Vagina (tissue), 2 donors: ENCODE measurements around the gene PEPD. TPM values are rescaled to one million over a fixed set of nuclear protein-coding genes. Genes with fewer than 3 reads are reported as not detected.

ENCODE experiments used
- DNase-seq, 2 donors: peaks; one replicate each; pipeline ENCODE4 v3.0.0-alpha.2; 2017; ENCODE audit errors: extremely low spot score in 2 of 2
- H3K27ac ChIP-seq: fragments of 200-600 bp; sonication (generic); one replicate; pipeline ENCODE4 v1.5.1; 2019
- H3K27me3 ChIP-seq: fragments of 200-600 bp; sonication (generic); one replicate; pipeline ENCODE4 v1.5.1; 2019
- H3K36me3 ChIP-seq, 2 donors: fragments of 200-600 bp; sonication (generic); one replicate each; pipeline ENCODE4 v1.5.1; 2017 to 2019
- H3K4me1 ChIP-seq: fragments of 200-600 bp; sonication (generic); one replicate; pipeline ENCODE4 v1.5.1; 2019
- H3K4me3 ChIP-seq, 2 donors: fragments of 200-600 bp; sonication (generic); 1 replicate in 1 of 2; 2 replicates in 1 of 2; pipeline ENCODE4 v1.5.1; 2016 to 2019
- H3K9me3 ChIP-seq: fragments of 200-600 bp; sonication (generic); one replicate; pipeline ENCODE4 v1.5.1; 2019
- CTCF ChIP-seq, 3 experiments: fragments of 450-650 bp in 2 of 3; fragments of 200-600 bp in 1 of 3; sonication (generic) in 1 of 3; IDR thresholded peaks; one replicate each; pipeline ENCODE4 v1.5.1; 2017 to 2019; ENCODE audit warnings: antibody characterized with exemption in 3 of 3, mild to moderate bottlenecking in 2 of 3, moderate library complexity in 2 of 3
- POLR2A ChIP-seq, 2 donors: fragments of 450-650 bp; IDR thresholded peaks; one replicate each; pipeline ENCODE4 v1.6.1; 2017; ENCODE audit warnings: antibody characterized with exemption in 2 of 2, mild to moderate bottlenecking in 2 of 2, moderate library complexity in 2 of 2
- POLR2AphosphoS5 ChIP-seq, 2 donors: sonication (generic); formaldehyde crosslinking; IDR thresholded peaks; one replicate each; pipeline ENCODE4 v1.9.0; 2017; ENCODE audit warnings: antibody characterized with exemption in 2 of 2, mild to moderate bottlenecking in 2 of 2, low read depth in 1 of 2; ENCODE audit not compliant: insufficient read depth in 1 of 2
- intact Hi-C: fragments of 100-400 bp; cut with DNase I; formaldehyde crosslinking; loops from one replicate; pipeline ENCODE4 v1.15.1; 2023
- total RNA-seq: library from RNA; depleted of rRNA; stranded (reverse); fragments of >200 nt; gene quantifications from one replicate; pipeline ENCODE4 v1.2.3, GENCODE V29; 2016

The PEPD gene
- total RNA-seq, 1 donor from 2014 or later = 61.9 TPM

DNA sequence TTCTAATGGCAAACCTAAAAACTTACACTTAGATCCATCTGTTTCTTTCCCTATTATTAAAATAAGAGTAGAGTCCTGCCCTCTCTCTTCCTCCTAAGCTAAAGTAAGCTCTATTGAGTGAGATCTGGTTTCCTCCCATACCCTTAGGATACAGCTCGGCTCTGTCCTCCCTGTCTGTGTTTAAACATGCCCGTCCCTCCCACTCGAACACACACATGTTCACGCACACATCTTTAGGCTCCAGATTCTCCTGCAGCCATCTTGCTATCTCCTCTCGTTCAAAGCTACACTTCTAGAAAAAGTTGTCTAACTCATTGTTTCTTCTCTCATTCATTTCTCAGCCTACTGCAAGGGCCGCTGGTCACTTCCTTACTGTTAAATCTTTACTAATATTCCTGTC lies 163.2 kb downstream of the PEPD start:
- Histone ChIP-seq H3K9me3 (no peaks in the 10 kb centered on the region), H3K27ac (peak overlapping the region; percentile 23), H3K27me3 (no peaks in the 10 kb centered on the region), H3K4me1 (peaks cover 8% of the 10 kb centered on the region), H3K4me3 (no peak overlapping the region), H3K36me3 (no peaks in the 10 kb centered on the region)
- TF ChIP-seq CTCF (IDR thresholded peaks at IDR 0.05) = no peak
- TF ChIP-seq POLR2AphosphoS5 (IDR thresholded peaks at IDR 0.05; ENCODE audit: insufficient read depth in 1 of 2, low read depth in 1 of 2) = peak in 1 of 2 donors; percentile 47
- no peak for TF ChIP-seq POLR2A (IDR thresholded peaks at IDR 0.05)
- intact Hi-C loops = no loop called here
- DNase-seq = no peak

DNA sequence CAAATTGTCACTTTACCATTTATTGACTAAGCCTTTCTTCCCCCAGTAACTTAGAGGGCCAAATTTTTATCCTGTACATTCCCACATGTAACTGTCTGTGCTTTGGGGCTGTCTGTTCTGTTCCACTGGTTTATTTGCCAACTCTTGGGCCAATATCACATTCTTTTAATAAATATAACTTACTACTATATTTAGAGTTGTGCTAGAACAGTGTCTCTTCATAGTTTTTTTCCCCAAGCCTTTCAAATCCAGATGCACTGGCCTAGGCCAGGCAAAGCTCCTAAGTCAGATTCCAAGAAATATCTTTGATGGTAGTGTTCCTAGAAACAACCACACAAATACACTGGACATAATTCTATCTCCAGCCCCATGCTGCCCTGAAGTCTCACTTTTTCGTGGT lies 164.0 kb downstream of the PEPD start:
- Histone ChIP-seq H3K27me3 (no peaks in the 10 kb centered on the region), H3K4me3 (no peak overlapping the region), H3K36me3 (no peaks in the 10 kb centered on the region), H3K9me3 (no peaks in the 10 kb centered on the region), H3K27ac (no peak overlapping the region), H3K4me1 (peaks cover 8% of the 10 kb centered on the region)
- DNase-seq = no peak
- no peak for TF ChIP-seq POLR2A (IDR thresholded peaks at IDR 0.05)
- no peak for TF ChIP-seq CTCF (IDR thresholded peaks at IDR 0.05)
- no peak for TF ChIP-seq POLR2AphosphoS5 (IDR thresholded peaks at IDR 0.05; ENCODE audit: insufficient read depth in 1 of 2, low read depth in 1 of 2)
- intact Hi-C loops = no loop called here

DNA sequence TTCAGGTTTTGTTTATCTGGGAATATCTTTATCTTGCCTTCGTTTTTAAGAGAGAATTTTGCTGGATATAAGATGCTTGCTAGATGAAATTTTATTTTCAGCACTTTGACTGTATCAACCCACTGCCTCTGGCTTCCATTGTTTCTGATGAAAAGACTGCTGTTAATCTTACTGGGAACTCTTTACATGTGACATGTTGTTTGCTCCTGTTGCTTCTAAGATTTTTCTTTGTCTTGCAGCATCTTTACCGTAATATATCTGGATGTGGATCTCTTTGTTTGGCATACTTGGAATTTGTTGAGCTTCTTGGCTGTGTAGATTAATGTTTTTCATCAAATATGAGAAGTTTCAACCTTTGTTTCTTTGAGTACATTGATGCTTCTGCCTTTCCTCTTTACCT lies 166.1 kb downstream of the PEPD start:
- TF ChIP-seq POLR2A (IDR thresholded peaks at IDR 0.05) = no peak
- TF ChIP-seq CTCF (IDR thresholded peaks at IDR 0.05) = no peak
- no peak for TF ChIP-seq POLR2AphosphoS5 (IDR thresholded peaks at IDR 0.05; ENCODE audit: insufficient read depth in 1 of 2, low read depth in 1 of 2)
- no peak for DNase-seq
- Histone ChIP-seq H3K9me3 (no peaks in the 10 kb centered on the region), H3K4me1 (peaks cover 8% of the 10 kb centered on the region), H3K36me3 (no peaks in the 10 kb centered on the region), H3K27ac (no peak overlapping the region), H3K27me3 (no peaks in the 10 kb centered on the region), H3K4me3 (no peak overlapping the region)
- intact Hi-C loops = no loop called here

- Histone ChIP-seq H3K36me3 (no peaks in the 10 kb centered on the region), H3K9me3 (no peaks in the 10 kb centered on the region), H3K27ac (no peak overlapping the region), H3K27me3 (no peaks in the 10 kb centered on the region), H3K4me3 (no peak overlapping the region), H3K4me1 (no peaks in the 10 kb centered on the region)
- intact Hi-C loops = no loop called here
- no peak for DNase-seq
- no peak for TF ChIP-seq POLR2AphosphoS5 (IDR thresholded peaks at IDR 0.05; ENCODE audit: insufficient read depth in 1 of 2, low read depth in 1 of 2)
- TF ChIP-seq POLR2A (IDR thresholded peaks at IDR 0.05) = no peak
Measured at GRCh38 chr19:33350538-33351309, 170.9 kb downstream of the PEPD start.

DNA sequence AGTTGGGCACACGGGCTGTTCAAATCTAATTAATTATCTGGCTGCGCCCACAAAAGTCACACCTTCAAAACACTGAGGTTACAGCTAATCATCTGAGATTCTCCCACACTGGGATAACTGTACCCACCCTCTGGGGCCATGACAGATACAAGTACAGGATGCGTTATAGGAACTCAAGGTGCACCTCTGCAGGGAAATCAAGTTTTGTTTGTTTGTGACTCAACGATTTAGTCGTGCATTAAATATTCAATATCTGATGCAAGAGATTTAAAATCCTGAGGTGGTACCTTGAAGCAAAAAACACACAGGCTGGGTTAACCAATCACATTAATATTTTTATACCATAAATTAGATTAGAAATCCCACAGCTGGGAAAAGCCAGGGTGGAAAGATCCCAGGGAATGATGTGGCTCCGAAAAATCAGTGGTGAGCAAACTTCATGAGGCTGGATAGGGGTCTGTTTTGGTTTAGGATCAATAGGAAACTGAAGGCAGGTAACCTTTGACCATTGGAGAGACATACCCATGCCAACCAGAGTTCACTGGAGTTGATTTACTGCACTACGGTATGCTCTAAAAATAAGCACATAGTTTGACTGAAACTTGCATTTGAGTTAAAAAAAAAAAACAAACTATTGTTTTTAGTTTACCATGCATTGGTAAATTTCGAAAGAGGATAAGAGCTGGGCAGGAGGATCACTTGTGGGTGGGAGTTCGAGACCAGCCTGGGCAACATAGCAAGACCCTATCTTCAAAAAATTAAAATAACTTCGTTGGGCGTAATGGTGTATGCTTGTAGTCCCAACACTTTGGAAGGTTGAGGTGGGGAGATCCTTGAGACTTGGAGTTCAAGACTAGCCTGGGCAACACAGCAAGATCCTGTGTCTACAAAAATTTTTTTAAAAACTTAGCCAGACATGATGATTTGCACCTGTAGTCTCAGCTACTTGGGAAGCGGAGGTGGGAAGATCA lies 172.0 kb downstream of the PEPD start:
- H3K4me3 ChIP-seq = no peak overlapping the region
- DNase-seq = no peak
- no peaks in the 10 kb centered on the region for H3K36me3 ChIP-seq
- H3K27ac ChIP-seq = no peak overlapping the region
- H3K9me3 ChIP-seq = no peaks in the 10 kb centered on the region
- intact Hi-C loops = no loop called here
- no peaks in the 10 kb centered on the region for H3K27me3 ChIP-seq
- TF ChIP-seq POLR2A (IDR thresholded peaks at IDR 0.05) (no peak), CTCF (IDR thresholded peaks at IDR 0.05) (no peak), POLR2AphosphoS5 (IDR thresholded peaks at IDR 0.05; ENCODE audit: insufficient read depth in 1 of 2, low read depth in 1 of 2) (no peak)
- H3K4me1 ChIP-seq = no peaks in the 10 kb centered on the region
